ENCODE data around the gene ACTN1. TPM values are rescaled to one million over a fixed set of nuclear protein-coding genes. Genes with fewer than 3 reads are reported as not detected.

Gene ACTN1
- total RNA-seq, 3 donors from 2014 or later = 75.0 to 295 (median 290) TPM

DNA sequence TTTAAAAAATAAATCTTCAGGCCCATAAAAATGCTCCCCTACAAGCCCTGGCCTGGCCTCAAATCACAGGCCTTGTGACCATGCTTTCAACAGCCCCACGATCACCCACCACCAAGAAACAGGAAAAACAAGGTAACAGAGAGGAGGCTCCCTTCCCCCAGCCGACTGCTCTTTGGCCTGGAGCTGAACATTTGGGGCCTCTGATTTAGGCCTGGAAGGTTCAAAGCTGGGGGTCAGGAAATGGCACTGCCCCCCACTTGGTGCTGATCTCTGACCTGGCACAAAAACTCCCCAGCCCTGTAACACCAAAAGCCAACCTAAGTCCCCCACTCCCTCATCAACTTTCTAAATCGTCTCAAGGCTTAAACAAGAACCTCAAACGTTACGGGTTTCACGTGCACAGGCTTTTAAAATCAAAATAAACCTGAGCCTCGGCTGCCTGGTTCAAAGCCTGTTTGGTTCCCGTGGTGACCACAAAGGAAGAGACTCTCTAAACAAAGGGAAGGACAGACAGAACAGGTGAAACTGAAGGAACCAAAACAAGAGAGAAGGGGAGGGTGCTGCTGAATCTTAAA lies 9.0 kb downstream of the ACTN1 start:
- peak overlapping the region; percentile 83 to 99 for H3K27ac ChIP-seq

DNA sequence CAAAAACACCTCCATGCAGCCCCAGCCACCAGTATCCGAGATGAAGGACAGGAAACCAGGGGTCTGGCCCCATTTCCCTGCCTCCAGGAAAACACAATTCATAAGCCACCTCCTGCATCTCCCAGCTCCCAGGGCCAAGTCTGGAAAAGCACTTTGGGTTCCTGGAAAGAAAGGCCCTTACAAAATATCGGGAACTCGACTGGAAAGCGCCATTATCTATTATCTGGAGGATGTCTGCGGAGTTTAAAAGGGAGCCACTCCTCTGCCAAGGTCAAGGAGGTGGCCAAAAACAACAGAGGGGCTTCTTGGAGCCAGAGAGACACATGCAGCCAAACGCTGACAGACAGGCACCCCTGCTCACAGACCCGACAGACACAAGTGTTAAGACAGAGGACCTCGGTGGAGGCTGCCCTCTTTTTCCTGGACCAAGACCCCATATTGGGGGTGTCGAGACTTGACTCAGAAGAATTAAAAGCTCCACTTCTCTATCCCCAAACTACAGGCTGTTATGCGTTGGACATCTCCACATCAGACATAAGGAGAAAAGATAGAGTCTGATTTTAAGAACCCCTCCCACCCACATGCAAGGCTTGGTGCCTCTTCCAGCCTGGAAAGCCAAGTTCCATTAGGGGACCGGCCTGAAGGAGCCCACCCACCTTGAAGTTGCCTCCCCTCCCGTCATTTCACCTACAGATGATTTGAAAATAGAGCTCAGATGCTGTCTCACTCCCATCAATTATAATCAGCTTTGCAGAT lies 9.6 kb downstream of the ACTN1 start:
- H3K36me3 ChIP-seq = no peaks in the 10 kb centered on the region
- TF ChIP-seq POLR2A (IDR thresholded peaks at IDR 0.05) = no peak
- TF ChIP-seq POLR2AphosphoS5 (IDR thresholded peaks at IDR 0.05) = no peak
- TF ChIP-seq, protein P1, sequence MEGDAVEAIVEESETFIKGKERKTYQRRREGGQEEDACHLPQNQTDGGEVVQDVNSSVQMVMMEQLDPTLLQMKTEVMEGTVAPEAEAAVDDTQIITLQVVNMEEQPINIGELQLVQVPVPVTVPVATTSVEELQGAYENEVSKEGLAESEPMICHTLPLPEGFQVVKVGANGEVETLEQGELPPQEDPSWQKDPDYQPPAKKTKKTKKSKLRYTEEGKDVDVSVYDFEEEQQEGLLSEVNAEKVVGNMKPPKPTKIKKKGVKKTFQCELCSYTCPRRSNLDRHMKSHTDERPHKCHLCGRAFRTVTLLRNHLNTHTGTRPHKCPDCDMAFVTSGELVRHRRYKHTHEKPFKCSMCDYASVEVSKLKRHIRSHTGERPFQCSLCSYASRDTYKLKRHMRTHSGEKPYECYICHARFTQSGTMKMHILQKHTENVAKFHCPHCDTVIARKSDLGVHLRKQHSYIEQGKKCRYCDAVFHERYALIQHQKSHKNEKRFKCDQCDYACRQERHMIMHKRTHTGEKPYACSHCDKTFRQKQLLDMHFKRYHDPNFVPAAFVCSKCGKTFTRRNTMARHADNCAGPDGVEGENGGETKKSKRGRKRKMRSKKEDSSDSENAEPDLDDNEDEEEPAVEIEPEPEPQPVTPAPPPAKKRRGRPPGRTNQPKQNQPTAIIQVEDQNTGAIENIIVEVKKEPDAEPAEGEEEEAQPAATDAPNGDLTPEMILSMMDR (IDR thresholded peaks at IDR 0.05) = no peak
- H3K4me3 ChIP-seq = peak overlapping the region in 1 of 3 donors; percentile 1
- intact Hi-C loops (cut with DNase I; ENCODE audit: low total_unique reads) = loop anchor here (10.0 kb wide), 1 partner anchor 825 kb away; no protein-coding TSS in a partner anchor
- H3K9me3 ChIP-seq = no peaks in the 10 kb centered on the region
- H3K27me3 ChIP-seq = no peaks in the 10 kb centered on the region
- peak overlapping the region; percentile 83 to 99 for H3K27ac ChIP-seq
- no peak for DNase-seq (ENCODE audit: low spot score in 2 of 2)
- peaks cover 24 to 90% of the 10 kb centered on the region in 2 donors for H3K4me1 ChIP-seq

More for the DNA sequence above, 9.0 kb downstream of the ACTN1 start:
- Histone ChIP-seq H3K36me3 (no peaks in the 10 kb centered on the region), H3K27me3 (no peaks in the 10 kb centered on the region), H3K4me3 (peak overlapping the region in 1 of 3 donors; percentile 19), H3K9me3 (no peaks in the 10 kb centered on the region), H3K4me1 (peaks cover 17 to 83% of the 10 kb centered on the region in 2 donors)
- intact Hi-C loops (cut with DNase I; ENCODE audit: low total_unique reads) = loop anchor here (10.0 kb wide), 1 partner anchor 825 kb away; no protein-coding TSS in a partner anchor
- TF ChIP-seq POLR2A (IDR thresholded peaks at IDR 0.05) = no peak
- TF ChIP-seq POLR2AphosphoS5 (IDR thresholded peaks at IDR 0.05) = no peak
- TF ChIP-seq, protein P1 (IDR thresholded peaks at IDR 0.05) = no peak
- DNase-seq (ENCODE audit: low spot score in 2 of 2) = no peak

DNA sequence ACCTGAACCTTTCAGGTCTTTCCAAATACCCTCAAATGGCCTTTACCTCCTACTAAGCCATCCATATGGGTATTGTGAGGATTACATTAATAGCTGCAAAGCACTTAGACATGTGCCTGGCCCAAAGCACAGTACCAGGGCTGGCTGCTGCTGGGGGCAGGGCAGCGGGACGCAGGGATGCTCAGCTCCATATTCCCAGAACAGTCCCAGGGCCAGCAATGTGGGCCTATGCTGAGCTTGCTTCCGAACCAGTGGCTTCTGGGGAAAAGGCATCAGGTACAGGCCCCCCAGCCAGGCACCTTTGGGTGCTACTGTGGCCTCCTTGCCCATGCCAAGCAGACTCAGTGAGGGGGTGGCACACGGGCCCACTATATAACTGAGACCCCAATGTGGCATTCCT lies 10.4 kb downstream of the ACTN1 start:
- Histone ChIP-seq H3K27me3 (no peaks in the 10 kb centered on the region), H3K9me3 (no peaks in the 10 kb centered on the region), H3K4me3 (peak overlapping the region in 1 of 3 donors; percentile 27), H3K4me1 (peaks cover 27 to 91% of the 10 kb centered on the region in 2 donors), H3K36me3 (no peaks in the 10 kb centered on the region), H3K27ac (peak overlapping the region; percentile 77 to 99)
- intact Hi-C loops (cut with DNase I; ENCODE audit: low total_unique reads) = no loop called here
- TF ChIP-seq POLR2AphosphoS5 (IDR thresholded peaks at IDR 0.05) = no peak
- TF ChIP-seq POLR2A (IDR thresholded peaks at IDR 0.05) = no peak
- TF ChIP-seq, protein P1 (IDR thresholded peaks at IDR 0.05) = no peak
- DNase-seq (ENCODE audit: low spot score in 2 of 2) = no peak

DNA sequence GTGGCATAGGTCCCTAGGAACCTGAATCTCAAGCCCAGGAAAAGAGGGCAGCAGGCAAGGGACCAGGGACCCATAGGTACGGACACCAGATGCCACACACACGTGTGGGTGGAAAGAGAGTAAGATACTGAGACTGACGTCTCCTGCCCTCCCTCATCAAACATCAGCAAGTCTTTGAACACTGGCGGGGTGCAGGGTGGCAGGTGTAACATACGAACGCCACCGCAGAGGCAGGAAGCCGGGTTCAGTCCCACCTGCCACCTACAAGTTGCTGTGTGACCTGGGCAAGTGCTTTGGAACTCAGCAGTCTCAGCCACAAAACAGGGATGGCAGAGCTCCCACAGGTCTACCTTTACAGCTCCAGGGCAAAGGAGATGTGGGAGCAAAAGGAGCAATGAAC lies 11.1 kb downstream of the ACTN1 start:
- DNase-seq (ENCODE audit: low spot score in 2 of 2) = no peak
- Histone ChIP-seq H3K27me3 (no peaks in the 10 kb centered on the region), H3K27ac (peak overlapping the region; percentile 77 to 99), H3K9me3 (no peaks in the 10 kb centered on the region), H3K4me1 (peaks cover 27 to 92% of the 10 kb centered on the region in 2 donors), H3K4me3 (peak overlapping the region in 1 of 3 donors; percentile 6), H3K36me3 (no peaks in the 10 kb centered on the region)
- intact Hi-C loops (cut with DNase I; ENCODE audit: low total_unique reads) = no loop called here
- TF ChIP-seq, protein P1 (IDR thresholded peaks at IDR 0.05) = no peak
- TF ChIP-seq POLR2AphosphoS5 (IDR thresholded peaks at IDR 0.05) = no peak
- no peak for TF ChIP-seq POLR2A (IDR thresholded peaks at IDR 0.05)

DNA sequence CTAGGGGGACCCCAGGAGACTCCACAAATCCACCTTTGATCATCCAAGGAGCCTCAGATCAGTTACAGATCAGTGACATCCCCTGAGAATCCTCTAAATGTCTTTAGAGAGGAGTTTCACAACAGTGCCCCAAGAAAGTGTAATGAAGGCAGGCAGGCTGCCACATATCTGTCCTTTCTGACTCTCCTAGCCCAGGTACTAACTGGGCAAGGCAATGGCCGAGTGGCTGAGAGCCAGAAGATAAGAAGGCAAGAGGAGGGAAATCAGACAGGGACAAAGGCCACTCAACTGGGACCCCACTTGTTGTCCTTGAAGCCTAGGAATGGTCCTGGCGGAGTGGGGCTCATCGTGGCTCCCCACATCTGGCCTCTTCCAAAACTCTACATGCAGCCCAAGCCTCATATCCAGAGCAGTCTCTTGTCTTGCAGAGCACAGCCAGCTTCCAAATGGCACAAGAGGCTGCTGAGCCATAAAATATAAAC lies 11.6 kb downstream of the ACTN1 start:
- H3K27me3 ChIP-seq = no peaks in the 10 kb centered on the region
- DNase-seq (ENCODE audit: low spot score in 2 of 2) = no peak
- H3K36me3 ChIP-seq = no peaks in the 10 kb centered on the region
- H3K4me3 ChIP-seq = no peak overlapping the region
- TF ChIP-seq, protein P1 (IDR thresholded peaks at IDR 0.05) = no peak
- TF ChIP-seq POLR2A (IDR thresholded peaks at IDR 0.05) (no peak), POLR2AphosphoS5 (IDR thresholded peaks at IDR 0.05) (no peak)
- H3K27ac ChIP-seq = peak overlapping the region; percentile 77 to 99
- intact Hi-C loops (cut with DNase I; ENCODE audit: low total_unique reads) = no loop called here
- peaks cover 30 to 87% of the 10 kb centered on the region in 2 donors for H3K4me1 ChIP-seq
- no peaks in the 10 kb centered on the region for H3K9me3 ChIP-seq

Measured in breast epithelium (tissue), 4 donors.